Measurements from ENCODE around the gene PTPN1.
"Not testable (repeated sequence)": the region's sequence is repeated elsewhere in the genome, so short reads cannot be mapped to it uniquely, and the experiment has no call there.

The PTPN1 gene

DNA sequence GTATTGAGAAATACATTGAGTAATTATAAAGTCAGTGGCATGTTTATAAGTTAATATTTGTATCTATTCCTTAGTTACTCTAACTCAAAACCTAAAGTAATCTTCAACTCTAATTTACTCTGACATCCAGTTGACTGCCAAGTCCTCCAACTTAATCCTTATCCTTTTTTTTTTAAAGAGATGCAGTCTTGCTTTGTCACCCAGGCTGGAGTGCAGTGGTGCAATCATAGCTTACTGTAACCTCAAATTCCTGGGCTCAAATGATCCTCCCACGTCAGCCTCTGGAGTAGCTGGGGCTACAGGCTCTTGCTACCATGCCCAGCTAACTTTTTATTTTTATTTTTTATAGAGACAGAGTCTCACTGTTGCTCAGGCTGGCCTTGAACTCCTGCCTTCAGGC lies 24.4 kb downstream of the PTPN1 start:
- no peak for DNase-seq

DNA sequence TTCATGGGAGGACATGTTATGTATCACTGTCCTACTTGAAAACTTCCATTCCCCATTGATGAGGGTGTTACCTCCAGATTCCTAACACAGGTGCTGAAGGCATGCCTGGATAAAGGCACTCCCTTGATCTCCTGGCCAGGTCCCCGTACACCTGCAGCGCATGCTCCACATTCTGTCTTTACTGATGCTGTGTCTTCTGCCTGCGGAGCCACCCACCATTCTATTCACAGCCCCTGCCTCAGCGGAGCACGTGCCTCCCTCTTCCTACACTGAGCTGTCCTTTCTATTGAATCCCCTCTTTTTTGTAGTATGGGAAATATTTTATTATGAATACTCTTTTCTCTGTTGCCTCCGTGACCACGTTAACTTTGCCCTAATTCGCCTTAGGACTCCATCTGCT lies 25.0 kb downstream of the PTPN1 start:
- no peak for DNase-seq

DNA sequence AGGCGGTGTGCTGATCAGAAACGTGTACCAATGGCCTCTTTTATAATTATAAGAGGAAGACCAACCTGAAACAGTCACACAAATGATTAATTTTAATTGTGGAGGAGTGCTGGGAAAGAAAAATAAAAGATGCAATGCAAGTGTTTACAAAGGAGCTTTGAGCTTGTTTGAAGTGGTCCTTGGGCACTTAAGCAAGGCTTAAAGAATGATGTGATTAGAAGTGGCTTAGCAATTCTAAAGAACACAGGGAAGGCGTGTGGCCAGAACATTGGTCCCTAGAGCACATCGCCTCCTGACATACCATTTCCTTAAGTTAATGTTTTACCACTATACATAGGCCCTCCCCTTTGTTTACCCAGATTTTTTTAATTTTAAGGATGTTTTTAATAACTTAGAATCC lies 26.1 kb downstream of the PTPN1 start:
- no peak for DNase-seq

DNA sequence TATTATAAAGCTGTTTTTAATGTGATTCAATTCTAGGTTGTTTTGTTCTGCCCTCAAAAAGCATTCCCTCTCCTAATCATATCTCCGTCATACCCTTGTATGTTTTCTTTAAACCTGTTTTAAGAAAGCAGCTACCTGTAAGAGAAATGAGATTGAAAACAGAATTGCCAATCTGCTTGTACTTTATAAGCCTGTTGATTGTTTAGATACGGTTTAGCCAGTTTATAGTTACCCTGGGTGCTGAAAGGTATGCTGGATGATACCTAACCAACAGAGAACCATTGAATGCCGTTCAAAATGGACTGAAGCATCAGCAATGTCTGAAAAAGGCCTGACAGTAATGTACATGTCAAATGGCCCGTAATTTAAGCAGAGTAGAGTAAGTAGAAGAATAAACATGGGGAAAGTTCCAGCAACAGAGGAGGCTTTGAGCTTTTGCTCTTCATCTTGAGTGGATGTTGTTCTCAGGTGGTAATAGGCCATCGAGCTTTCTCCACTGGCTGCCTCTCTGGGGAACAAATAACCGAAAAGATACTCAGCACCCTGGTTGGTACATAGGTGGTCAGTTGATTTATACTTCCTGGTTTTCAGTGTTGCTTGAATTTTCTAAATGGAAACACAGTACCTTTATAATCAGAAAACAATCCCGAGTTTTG lies 27.5 kb downstream of the PTPN1 start:
- DNase-seq: no peak

DNA sequence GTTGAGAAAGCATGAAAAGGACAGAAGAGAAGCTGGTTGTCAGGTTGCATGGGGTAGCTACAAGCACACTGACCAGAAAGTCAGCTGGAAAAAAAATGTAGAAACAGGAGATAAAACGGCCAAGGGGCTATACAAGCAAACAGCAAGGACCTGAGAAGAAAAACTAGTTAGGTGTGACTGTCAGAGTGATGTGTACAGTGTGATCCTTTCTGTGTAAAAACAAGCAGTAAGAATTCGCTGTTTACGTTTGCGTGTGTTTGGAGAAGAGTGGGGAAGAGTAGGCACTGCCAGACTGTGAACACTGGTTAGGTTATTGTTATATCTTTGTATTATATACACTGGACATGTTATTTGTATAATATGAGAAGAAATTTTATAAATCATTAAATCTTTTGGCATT lies 28.1 kb downstream of the PTPN1 start:
- no peak for DNase-seq

DNA sequence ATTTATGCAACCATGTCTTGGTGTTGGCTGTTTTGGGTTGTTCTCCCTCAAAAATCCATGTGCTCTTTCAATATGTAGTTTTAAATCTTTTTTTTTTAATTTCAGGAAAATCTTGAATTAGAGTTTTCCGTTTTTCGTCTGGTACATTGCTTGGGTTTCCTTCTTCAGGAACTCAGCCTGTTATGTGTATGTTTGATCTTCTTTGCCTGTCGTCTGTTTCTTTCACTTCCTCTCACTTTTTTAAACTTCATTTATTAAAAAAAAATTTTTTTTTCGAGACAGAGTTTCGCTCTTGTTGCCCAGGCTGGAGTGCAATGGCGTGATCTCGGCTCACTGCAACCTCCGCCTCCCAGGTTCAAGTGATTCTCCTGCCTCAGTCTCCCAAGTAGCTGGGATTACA lies 29.6 kb downstream of the PTPN1 start:
- not testable (repeated sequence) for DNase-seq

DNA sequence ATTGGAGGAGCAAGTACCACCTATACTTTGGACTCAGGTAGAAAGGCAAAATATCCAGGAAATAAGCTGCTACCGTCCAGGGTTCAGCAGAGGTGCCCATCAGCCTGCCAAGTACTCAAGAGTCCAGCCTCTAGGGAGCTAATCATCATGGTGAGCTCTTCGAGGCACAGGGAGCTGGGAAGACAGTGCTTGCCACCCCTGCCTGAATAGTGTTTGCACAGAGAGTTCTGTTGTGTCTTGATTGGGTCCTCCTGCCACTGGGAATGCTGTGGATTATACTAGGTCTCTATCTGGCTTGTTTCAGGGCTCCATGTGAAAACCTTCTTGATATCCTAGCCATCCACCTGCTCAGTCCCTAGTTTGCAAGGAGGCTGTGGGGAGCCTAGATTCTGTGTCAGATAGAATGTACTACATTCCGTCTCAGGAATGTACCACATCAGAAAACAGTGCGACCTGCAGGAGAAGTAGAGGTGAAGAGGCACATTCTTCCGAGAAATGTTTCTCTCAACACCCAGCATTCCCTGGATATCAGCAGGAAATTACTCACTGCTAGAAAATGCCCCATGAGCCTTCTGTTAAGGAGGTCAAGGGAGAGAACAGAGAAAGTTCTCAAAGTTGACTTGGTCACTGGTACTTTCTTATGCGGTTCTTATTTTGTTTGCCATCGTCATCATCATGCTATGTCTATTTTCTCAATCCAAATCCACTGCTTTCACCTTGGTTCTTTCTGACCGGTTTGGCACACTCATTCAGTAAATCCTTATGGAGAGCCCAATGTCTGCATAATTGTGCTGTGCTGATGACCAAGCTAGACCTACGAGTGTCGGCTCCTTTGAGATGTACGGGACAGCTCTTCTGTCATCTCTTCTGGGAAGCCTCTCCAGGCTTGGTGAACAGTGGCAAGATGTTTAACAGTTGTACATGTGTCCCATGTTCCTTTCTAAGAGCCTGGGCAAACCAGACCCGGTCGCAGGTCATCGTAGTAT lies 30.7 kb downstream of the PTPN1 start:
- DNase-seq: no peak

DNA sequence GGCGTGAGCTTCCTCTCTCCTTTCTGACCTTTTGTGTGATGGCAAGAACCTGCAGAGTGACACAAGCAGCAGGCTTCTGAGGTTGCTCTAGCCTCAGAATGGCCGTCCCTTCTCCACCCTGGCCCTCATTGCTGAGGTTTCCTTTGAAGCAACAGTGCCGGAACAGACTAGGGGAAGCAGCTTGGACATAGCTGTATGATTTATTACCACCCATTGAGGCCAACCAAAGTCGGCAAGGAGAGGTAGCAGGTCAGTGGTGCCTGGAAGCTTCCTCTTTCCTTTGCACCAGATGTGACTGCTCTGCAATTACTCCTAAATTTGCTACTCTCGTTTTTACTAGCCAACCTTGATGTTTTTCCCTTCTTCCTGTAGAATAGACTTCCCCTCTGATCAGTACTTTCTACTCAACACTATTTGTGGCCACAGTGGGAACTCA lies 31.4 kb downstream of the PTPN1 start:
- no peak for DNase-seq

DNA sequence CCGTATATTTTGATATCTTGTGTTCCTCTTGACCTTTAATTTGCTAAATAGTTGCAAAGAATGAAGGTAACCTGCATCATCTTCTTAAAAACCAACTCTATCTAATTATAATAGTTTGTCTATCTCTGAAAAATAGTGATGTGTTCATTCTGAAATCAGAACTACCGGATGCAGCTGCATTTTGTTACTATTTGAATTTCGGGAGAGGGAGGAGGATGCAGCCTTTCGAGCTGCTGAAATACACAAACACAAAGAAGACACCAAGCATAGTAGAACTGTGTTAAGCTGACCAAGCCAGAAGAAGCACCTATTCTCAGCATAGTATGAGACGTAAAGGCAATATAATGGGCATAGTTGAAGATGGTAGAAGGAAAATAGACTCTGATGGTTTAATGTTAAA lies 33.1 kb downstream of the PTPN1 start:
- no peak for DNase-seq

DNA sequence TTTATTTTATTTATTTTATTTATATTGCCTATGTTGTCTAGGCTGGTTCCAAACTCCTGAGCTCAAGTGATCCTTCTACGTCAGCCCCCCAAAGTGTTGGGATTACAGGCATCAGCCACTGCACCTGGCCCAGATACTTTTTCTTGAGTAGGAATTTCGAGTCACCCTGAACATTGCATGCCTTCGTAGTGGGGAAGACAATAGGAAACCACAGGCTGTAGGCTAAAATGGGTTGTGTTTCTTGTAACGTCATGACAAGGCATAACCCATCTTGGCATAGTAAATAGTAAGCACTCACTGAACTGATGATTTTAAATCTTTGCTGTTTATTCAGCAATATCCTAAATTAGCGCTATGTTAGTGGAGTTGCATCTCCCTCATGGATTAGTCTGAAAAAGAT lies 34.9 kb downstream of the PTPN1 start:
- DNase-seq: no peak

DNA sequence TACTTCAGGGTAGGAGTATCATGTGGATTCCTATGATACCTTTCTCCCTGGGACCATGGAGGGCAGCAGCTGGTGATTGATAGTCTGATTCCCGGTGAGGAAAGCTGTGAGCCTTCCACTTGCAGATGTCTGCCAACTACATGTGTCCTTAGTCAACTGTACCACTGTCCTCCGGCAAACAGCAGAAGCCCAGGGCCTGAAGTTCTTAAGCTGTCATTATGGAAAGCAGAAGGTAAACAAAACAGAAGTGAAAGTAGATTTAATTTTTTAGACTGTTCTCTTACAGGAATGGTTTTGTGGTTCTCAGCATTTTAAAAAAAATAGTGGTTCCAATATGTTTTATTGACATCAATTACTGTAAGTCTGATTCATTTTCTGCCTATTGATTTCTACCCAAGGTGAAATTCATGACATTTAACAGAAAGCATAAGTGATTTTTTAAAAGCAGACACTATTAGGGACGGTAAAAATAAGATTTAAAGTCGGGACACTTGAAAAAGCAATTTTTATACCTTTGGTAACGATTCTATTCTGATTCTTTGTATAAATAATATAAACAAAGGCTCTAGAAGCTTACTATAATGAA lies 36.6 kb downstream of the PTPN1 start:
- DNase-seq: no peak

DNA sequence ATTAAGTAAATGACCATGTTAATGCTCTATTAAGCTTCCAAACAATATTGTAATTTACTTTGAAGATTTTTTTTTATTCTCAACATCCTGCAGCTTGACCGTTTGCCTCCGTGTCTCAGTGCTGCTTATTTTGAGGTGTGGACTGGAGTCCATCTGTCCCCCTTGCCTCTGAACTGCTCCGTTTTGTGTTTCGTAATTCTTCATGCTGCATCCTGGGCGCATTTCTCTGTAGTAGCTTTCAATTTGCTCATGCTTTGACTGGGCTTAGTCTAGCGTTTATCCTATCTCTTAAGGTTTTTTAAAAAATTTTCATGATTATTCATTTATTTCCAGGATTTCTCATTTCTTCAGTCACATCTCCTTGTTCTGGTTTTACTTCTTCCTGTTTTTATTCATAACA lies 37.8 kb downstream of the PTPN1 start:
- DNase-seq: no peak

DNA sequence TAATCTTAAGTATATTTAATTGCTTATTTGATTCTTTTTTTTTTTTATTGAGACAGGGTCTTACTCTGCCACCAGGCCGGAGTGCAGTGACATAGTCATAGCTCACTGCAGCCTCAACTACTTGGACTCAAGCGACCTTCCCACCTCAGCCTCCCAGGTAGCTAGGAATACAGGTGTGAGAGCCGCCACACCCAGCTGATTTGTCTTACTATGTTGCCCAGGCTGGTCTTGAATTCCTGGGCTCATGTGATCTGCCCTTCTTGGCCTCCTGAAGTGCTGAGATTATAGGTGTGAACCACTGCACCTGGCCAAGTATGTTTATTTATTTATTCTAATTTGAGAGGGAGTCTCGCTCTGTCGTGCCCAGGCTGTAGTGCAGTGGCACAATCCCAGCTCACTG lies 38.2 kb downstream of the PTPN1 start:
- DNase-seq: no peak

DNA sequence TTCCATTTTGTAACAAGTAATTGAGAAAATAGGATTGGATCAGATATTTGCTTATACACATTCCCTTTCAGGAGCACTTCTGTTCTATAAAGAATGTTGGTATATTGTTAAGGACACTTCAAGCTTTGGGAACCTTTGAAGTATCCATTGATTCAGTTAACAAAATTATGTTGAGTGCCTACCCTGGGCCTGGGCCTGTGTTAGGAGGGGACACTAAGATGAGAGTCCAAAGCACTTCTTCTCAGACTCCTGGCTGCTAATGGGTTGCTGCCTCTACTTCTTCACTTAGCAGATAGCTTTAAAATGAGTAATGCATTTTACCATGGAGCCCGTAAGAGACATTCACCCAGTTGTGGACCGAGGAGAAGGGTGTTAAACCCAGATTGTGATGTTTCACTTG lies 40.3 kb downstream of the PTPN1 start:
- DNase-seq: no peak

DNA sequence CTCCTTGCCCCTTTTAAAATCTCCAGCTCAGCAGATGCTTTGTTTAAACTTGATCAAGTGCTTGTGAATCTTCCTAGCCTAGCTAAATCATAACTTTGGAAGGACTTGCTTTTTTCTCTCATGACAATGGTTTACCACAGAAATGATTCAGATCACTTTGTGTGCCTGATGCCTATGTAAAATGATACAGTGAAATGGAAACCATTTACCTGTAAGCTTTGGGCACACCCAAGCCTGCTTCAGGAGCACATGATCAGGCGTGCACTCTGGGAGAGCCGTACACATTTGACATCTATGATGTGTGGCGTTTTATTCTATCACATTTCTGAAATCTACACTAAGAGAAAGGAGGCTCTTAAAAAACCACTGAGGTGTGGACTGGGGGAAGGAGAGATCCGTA lies 41.1 kb downstream of the PTPN1 start:
- DNase-seq: no peak

DNA sequence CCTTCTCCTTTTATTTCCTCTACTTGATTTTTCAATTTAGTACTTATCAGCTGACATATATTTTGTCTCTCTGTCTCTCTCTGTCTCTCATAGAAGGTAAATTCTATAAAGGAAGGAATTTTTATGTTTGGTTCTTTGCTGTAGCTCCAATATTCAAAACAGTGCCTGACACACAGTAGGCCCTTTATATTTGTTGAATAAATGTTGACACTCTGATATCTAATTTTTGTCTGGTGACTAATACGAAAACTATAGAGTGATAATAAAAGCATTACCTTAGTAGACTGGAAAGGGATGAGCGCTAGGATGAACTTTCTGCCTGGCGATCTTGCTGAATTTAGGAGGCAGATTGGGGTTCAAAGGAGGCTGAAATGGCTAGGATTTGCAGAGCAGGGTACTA lies 42.8 kb downstream of the PTPN1 start:
- no peak for DNase-seq

DNA sequence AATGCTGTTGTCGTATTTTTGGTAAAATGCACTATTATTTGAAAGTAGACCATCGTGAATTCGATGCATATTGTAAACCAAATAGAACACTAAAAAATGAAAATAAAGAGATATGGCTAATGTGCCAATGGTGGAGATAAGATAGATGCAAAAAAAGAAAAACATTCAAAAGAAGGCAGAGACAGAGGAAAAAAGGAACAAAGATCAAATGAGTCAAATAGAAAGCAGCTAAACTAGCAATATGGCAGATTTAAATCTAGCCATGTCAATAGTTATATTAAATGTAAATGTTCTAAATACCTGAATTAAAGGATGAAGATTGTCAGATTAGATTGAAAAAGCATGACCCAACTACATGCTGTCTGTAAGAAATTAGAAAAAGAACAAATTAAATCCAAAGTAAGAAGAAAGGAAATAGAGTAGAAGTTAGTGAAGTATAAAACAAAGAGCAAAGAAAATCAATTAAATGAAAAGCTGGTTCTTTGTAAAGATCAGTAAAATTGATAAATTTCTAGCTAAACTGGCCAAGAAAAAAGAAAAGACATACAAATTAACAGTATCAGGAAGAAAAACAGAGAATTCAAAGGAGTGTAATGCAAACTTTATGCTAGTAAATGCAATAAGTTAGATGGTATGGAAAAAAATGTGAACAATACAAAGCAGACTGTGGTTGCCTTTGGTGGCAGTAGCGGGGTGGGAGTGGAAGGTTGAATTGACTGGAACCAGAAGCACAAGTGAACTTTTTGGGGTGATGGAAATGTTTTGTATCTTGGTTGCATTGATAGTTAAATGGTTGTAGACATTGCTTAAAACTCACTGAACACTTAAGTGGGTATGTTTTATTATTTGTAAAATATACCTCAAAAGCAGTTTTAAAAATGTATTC lies 44.8 kb downstream of the PTPN1 start:
- DNase-seq: no peak

DNA sequence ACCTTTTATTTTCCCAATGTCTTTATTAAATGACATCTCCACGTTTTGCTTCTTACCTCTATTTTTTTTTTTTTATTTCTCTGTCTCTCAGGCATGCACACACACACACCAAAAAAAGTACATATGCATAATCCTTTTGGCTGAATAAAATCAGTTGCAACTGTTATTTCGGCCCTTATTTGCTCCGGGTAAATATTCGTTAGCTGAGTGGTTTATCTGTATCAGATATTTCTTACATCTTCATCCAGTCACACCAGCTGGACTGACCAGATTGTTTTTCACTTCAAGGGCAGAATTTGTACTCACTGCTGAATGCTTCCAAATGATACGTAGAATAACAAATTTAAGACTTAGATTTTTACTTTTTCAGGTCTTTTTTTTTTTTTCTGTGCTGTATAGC lies 45.5 kb downstream of the PTPN1 start:
- DNase-seq: no peak

DNA sequence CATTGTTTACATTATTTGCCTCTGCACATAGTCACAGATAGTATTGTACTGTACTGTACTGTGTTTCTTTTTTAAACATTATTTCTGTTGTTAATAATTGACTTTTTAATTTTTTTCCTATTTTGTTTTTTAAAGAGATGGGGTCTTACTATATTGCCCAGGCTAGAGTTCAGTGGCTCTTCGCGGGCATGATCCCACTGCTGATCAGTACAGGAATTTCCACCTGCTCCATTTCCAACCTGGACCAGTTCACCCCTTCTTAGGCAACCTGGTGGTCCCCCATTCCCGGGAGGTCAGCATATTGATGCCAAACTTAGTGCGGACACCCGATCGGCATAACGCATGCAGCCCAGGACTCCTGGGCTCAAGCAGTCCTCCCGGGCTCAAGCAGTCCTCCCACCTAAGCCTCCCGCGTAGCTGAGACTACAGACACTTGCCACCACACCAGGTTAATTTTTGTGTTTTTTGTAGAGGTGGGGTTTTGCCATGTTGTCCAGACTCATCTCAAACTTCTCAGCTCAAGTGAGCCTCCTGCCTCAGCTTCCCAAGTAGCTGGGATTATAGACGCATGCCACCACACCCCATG lies 47.5 kb downstream of the PTPN1 start:
- no peak for DNase-seq

DNA sequence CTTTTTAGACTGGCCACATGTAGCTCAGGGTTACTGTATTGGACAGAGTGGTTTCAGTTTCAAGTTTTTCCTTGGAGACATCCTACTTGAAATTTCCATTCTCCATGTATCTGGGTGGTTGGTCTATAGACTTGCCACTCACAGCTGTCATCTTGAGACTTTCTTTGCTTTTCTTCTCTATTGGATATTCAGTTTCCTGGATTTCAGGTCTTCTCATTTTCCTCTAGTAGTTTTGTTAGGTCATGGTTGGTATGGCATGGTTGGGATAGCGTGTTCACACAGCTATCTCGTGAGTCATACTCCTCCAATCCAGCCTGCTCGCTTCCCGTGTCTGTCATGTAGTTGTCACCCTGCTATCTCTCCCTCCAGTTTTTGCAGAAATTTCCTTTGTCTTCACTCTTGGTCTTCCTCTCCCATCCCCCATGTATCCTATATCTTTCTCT lies 48.3 kb downstream of the PTPN1 start:
- DNase-seq: no peak

DNA sequence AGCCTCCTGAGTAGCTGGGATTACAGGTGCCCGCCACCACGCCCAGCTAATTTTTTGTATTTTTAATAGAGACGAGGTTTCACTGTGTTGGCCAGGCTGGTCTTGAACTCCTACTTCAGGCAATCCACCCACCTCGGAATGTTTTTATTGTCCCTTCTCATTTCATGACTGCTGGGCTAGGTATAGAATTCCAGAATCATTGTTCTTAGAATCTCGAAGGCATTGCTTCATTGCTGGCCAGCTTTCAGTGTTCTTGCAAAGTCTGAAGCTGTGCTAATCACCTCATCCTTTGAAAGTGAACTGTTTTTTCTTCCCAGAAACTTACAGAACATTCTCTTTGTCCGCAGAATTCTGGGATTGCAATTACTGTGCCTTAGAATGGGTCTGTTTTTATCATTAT lies 49.0 kb downstream of the PTPN1 start:
- DNase-seq: no peak

DNA sequence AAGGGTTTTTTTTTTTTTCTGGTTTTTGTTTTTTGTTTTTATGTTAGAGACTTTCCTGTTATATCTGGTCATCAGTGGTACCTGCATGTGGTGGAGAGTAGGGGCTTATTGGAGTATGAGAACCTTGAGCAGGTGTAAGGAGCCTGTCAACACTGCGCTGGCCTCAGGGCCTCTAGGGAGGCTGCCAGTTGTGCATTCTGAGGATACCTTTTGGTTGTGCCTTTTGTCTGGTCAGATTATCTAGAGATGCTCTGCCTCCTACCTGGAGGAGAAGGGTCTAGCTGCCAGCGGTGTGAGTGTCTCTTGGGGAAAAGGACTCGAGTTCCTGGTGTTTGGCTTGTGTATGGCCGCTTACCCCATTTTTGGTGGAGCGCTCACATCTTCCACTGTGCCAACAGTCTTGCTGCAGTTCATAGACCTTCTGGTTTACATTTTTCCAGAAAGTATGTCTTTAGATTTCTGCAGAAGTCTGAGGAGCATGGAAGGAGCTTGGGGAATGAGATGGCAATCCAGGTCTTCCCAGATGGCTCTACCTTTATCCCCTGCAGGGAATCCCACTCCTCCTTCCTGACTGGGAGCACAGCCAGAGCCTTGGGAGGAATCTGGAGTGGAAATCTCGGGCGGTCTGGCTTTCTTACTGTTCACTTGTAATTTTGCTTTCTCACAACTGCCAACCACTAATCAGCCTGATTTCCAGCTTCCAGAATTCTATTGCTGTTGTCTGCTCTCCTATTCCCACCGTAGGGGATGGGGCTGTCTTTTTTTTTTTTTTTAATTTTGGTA lies 49.9 kb downstream of the PTPN1 start:
- DNase-seq: no peak
